SK-N-SH (cell line): ENCODE results near the gene MAP2K5. TPM values are rescaled to one million over a fixed set of nuclear protein-coding genes. Genes with fewer than 3 reads are reported as not detected.

ENCODE experiments used
- CTCF ChIA-PET: fragments of 300-600, 350-600 bp; formaldehyde crosslinking; extraction: SDS; loops from one replicate; lab custom pipeline; 2021; lab: Yijun Ruan, JAX
- POLR2A ChIA-PET: fragments of 350-600 bp; sonication (Branson Sonifier 250); formaldehyde crosslinking; extraction: SDS; loops from one replicate; lab custom pipeline; 2020; ENCODE audit warnings: antibody characterized with exemption, inconsistent platforms; lab: Yijun Ruan, JAX
- DNase-seq: peaks from one replicate; pipeline ENCODE4 v3.0.0; 2012
- H2AFZ ChIP-seq: fragments of 200-600 bp; sonication (generic); 2 replicates; pipeline ENCODE4 v1.8.1; 2016; ENCODE audit warnings: antibody characterized with exemption, mild to moderate bottlenecking, low read depth
- H3F3A ChIP-seq: fragments of 200-600 bp; sonication (generic); replicated peaks from 2 replicates; pipeline ENCODE3; 2016; ENCODE audit warnings: antibody characterized with exemption, mild to moderate bottlenecking; ENCODE audit not compliant: insufficient read depth
- H3K27ac ChIP-seq, 2 experiments: fragments of 200-500 bp in 1 of 2; fragments of 200-600 bp in 1 of 2; sonication (Bioruptor generic) in 1 of 2; sonication (generic), shearing (Covaris generic) in 1 of 2; 2 replicates each; pipeline versions ENCODE4 v1.5.1 to v1.6.1; 2014 to 2016; ENCODE audit warnings: low read depth in 2 of 2, inconsistent platforms in 1 of 2, low read length in 1 of 2, mild to moderate bottlenecking in 1 of 2, mixed read lengths in 1 of 2
- H3K27me3 ChIP-seq: fragments of 200-600 bp; sonication (generic), shearing (Covaris generic); 2 replicates; pipeline ENCODE4 v1.6.1; 2016; ENCODE audit warnings: mixed run types; ENCODE audit not compliant: insufficient read depth
- H3K36me3 ChIP-seq, 2 experiments: fragments of 200-500 bp in 1 of 2; fragments of 200-600 bp in 1 of 2; sonication (Bioruptor generic) in 1 of 2; sonication (generic) in 1 of 2; replicated peaks in 1 of 2; 2 replicates each; pipeline versions ENCODE3 to v1.5.1; 2014 to 2016; ENCODE audit warnings: low read length in 1 of 2, mild to moderate bottlenecking in 1 of 2; ENCODE audit not compliant: insufficient read depth in 2 of 2, control insufficient read depth in 1 of 2
- H3K4me1 ChIP-seq, 2 experiments: fragments of 200-500 bp in 1 of 2; fragments of 200-600 bp in 1 of 2; sonication (Bioruptor generic) in 1 of 2; sonication (generic), shearing (Covaris generic) in 1 of 2; 2 replicates each; pipeline versions ENCODE4 v1.5.1 to v1.6.1; 2014 to 2016; ENCODE audit warnings: low read depth in 1 of 2, low read length in 1 of 2, mixed run types in 1 of 2; ENCODE audit not compliant: insufficient read depth in 2 of 2, control insufficient read depth in 1 of 2
- H3K4me2 ChIP-seq: fragments of 200-600 bp; sonication (generic), shearing (Covaris generic); 2 replicates; pipeline ENCODE4 v1.6.1; 2017; ENCODE audit warnings: mixed run types
- H3K4me3 ChIP-seq, 2 experiments: fragments of 200-500 bp in 1 of 2; fragments of 200-600 bp in 1 of 2; sonication (Bioruptor generic) in 1 of 2; sonication (generic), shearing (Covaris generic) in 1 of 2; 2 replicates each; pipeline versions ENCODE4 v1.5.1 to v1.8.1; 2014 to 2016; ENCODE audit warnings: low read depth in 2 of 2, inconsistent platforms in 1 of 2, low read length in 1 of 2, mild to moderate bottlenecking in 1 of 2, mixed read lengths in 1 of 2, moderate library complexity in 1 of 2
- H3K79me2 ChIP-seq: fragments of 200-600 bp; sonication (generic); 2 replicates; pipeline ENCODE4 v1.8.1; 2017; ENCODE audit warnings: mild to moderate bottlenecking; ENCODE audit not compliant: insufficient read depth
- H3K9ac ChIP-seq: fragments of 200-600 bp; sonication (generic); 2 replicates; pipeline ENCODE4 v1.6.1; 2017; ENCODE audit warnings: mixed run types
- H3K9me2 ChIP-seq: fragments of 200-600 bp; sonication (generic); 2 replicates; pipeline ENCODE4 v1.6.1; 2017; ENCODE audit warnings: mixed run types
- H3K9me3 ChIP-seq: fragments of 200-600 bp; sonication (generic); 2 replicates; pipeline ENCODE4 v1.6.1; 2017; ENCODE audit warnings: mixed run types, mild to moderate bottlenecking, moderate library complexity
- H4K20me1 ChIP-seq: fragments of 200-600 bp; sonication (generic); 2 replicates; pipeline ENCODE4 v1.6.1; 2017; ENCODE audit warnings: mild to moderate bottlenecking, mixed run types; ENCODE audit not compliant: insufficient read depth
- ELF1 ChIP-seq: IDR thresholded peaks from 2 replicates; pipeline ENCODE4 v1.4.0; 2012
- FOSL2 ChIP-seq: IDR thresholded peaks from 2 replicates; pipeline ENCODE4 v1.4.0; 2012; ENCODE audit warnings: low read depth, mild to moderate bottlenecking, moderate library complexity, borderline replicate concordance
- GATA2 ChIP-seq: sonication (generic); formaldehyde crosslinking; IDR thresholded peaks from 2 replicates; pipeline ENCODE4 v1.5.0; 2020; ENCODE audit warnings: mild to moderate bottlenecking, missing genetic modification reagents
- MXI1 ChIP-seq: IDR thresholded peaks from 2 replicates; pipeline ENCODE4 v1.6.1; 2012; ENCODE audit warnings: mild to moderate bottlenecking, low read depth, low read length, improper control_type of control experiment
- NFIC ChIP-seq: IDR thresholded peaks from 2 replicates; pipeline ENCODE4 v1.4.0; 2012; ENCODE audit warnings: borderline replicate concordance
- NRF1 ChIP-seq: IDR thresholded peaks from 2 replicates; pipeline ENCODE4 v1.6.1; 2012; ENCODE audit warnings: low read depth, mild to moderate bottlenecking, low read length
- POLR2AphosphoS5 ChIP-seq: IDR thresholded peaks from 2 replicates; pipeline ENCODE4 v1.6.1; 2012; ENCODE audit warnings: low read depth, low read length
- REST ChIP-seq: IDR thresholded peaks from 2 replicates; pipeline ENCODE4 v1.6.1; 2012; ENCODE audit warnings: mild to moderate bottlenecking, low read depth, low read length, moderate library complexity
- TAF1 ChIP-seq: IDR thresholded peaks from 2 replicates; pipeline ENCODE4 v1.6.1; 2012; ENCODE audit warnings: low read depth, mild to moderate bottlenecking, low read length, moderate library complexity, borderline replicate concordance
- TEAD4 ChIP-seq: IDR thresholded peaks from 2 replicates; pipeline ENCODE4 v1.4.0; 2012; ENCODE audit warnings: mild to moderate bottlenecking, borderline replicate concordance; ENCODE audit not compliant: insufficient read depth
- ZBTB33 ChIP-seq: IDR thresholded peaks from 2 replicates; pipeline ENCODE4 v1.4.0; 2012; ENCODE audit warnings: low read depth, borderline replicate concordance
- WGBS: methylation state at CpG from one replicate; pipeline ENCODE4 v1.1.6; 2017; ENCODE audit warnings: low lambda C conversion rate; 5-methylcytosine and 5-hydroxymethylcytosine counted together
- polyA plus RNA-seq, 3 experiments: library from polyadenylated mRNA; depleted of rRNA; stranded (reverse); fragments of >200 nt; gene quantifications; 2 replicates each; pipeline ENCODE4 v1.2.3, GENCODE V29; 2012
- TF ChIP-seq, protein P1 (sequence below): IDR thresholded peaks from 2 replicates; pipeline ENCODE4 v1.4.0; 2012; ENCODE audit warnings: low read depth, borderline replicate concordance
- TF ChIP-seq, protein P2 (sequence below): fragments of 150-350 bp; IDR thresholded peaks from 2 replicates; pipeline ENCODE4 v1.6.1; 2017; ENCODE audit warnings: antibody characterized with exemption, low read length, low read depth, borderline replicate concordance
- TF ChIP-seq, protein P3 (sequence below): IDR thresholded peaks from 2 replicates; pipeline ENCODE4 v1.4.0; 2012; ENCODE audit warnings: low read depth
- TF ChIP-seq, protein P4 (sequence below): fragments of 200-600 bp; sonication (generic); IDR thresholded peaks from 2 replicates; pipeline ENCODE4 v1.6.1; 2017; ENCODE audit warnings: antibody characterized with exemption, mild to moderate bottlenecking, moderate library complexity

MAP2K5 gene
- polyA plus RNA-seq, 1 of the 3 experiments (the other 2 are of a cell fraction) = 6.2 TPM

DNA sequence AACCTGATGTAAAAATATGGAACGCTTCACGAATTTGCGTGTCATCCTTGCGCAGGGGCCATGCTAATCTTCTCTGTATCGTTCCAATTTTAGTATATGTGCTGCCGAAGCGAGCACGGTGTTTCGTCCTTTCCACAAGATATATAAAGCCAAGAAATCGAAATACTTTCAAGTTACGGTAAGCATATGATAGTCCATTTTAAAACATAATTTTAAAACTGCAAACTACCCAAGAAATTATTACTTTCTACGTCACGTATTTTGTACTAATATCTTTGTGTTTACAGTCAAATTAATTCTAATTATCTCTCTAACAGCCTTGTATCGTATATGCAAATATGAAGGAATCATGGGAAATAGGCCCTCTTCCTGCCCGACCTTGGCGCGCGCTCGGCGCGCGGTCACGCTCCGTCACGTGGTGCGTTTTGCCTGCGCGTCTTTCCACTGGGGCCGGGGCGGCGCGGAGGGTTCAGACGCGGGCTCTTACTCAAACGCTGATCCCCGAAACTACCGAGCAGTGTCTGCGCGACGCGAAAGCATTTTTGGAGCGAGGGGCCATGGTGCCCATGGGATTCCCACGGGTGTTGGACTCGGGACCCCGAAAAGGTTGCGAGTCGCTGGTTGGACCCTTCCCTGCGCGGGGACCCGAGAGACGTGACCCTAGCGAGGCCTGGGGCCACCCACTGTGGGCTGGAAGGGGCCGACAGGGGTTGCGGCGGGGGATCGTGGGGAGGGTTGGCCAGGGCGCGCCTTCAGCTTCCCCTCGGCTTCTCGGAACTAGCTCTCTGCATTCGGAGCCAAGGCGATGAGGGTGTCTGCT is 297.6 kb downstream of the MAP2K5 start, which contains the start of gene RNU6-1:
Gene RNU6-1 (minus strand): TSS at position 117 of the 820 bp plus-strand sequence.
- H3K4me3 ChIP-seq = peak within 1 kb of the TSS; percentile 73 to 97
- TF ChIP-seq TAF1 = 0 out of 2 replicates have a peak, but pooled peaks have one; percentile 34
- no peak for TF ChIP-seq NFIC
- peak; percentile 55 for TF ChIP-seq NRF1
- TF ChIP-seq, protein P1, sequence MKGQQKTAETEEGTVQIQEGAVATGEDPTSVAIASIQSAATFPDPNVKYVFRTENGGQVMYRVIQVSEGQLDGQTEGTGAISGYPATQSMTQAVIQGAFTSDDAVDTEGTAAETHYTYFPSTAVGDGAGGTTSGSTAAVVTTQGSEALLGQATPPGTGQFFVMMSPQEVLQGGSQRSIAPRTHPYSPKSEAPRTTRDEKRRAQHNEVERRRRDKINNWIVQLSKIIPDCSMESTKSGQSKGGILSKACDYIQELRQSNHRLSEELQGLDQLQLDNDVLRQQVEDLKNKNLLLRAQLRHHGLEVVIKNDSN = peak; percentile 98
- TF ChIP-seq, protein P2, sequence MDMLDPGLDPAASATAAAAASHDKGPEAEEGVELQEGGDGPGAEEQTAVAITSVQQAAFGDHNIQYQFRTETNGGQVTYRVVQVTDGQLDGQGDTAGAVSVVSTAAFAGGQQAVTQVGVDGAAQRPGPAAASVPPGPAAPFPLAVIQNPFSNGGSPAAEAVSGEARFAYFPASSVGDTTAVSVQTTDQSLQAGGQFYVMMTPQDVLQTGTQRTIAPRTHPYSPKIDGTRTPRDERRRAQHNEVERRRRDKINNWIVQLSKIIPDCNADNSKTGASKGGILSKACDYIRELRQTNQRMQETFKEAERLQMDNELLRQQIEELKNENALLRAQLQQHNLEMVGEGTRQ = peak; percentile 85
- TF ChIP-seq POLR2AphosphoS5 = peak; percentile 81; the same call in 1 of the 2 replicates
- peak; percentile 81 for TF ChIP-seq TEAD4
- peak; percentile 6; the same call in 1 of the 2 replicates for TF ChIP-seq ELF1
- TF ChIP-seq, protein P3, sequence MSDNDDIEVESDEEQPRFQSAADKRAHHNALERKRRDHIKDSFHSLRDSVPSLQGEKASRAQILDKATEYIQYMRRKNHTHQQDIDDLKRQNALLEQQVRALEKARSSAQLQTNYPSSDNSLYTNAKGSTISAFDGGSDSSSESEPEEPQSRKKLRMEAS = 0 out of 2 replicates have a peak, but pooled peaks have one; percentile 65
- TF ChIP-seq FOSL2 = peak; percentile 68; the same call in 1 of the 2 replicates
- TF ChIP-seq MXI1 = peak; percentile 83
- TF ChIP-seq, protein P4, sequence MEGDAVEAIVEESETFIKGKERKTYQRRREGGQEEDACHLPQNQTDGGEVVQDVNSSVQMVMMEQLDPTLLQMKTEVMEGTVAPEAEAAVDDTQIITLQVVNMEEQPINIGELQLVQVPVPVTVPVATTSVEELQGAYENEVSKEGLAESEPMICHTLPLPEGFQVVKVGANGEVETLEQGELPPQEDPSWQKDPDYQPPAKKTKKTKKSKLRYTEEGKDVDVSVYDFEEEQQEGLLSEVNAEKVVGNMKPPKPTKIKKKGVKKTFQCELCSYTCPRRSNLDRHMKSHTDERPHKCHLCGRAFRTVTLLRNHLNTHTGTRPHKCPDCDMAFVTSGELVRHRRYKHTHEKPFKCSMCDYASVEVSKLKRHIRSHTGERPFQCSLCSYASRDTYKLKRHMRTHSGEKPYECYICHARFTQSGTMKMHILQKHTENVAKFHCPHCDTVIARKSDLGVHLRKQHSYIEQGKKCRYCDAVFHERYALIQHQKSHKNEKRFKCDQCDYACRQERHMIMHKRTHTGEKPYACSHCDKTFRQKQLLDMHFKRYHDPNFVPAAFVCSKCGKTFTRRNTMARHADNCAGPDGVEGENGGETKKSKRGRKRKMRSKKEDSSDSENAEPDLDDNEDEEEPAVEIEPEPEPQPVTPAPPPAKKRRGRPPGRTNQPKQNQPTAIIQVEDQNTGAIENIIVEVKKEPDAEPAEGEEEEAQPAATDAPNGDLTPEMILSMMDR = no peak
- no peak for TF ChIP-seq REST
- TF ChIP-seq ZBTB33 = no peak
- peak; percentile 21; the same call in 1 of the 2 replicates for TF ChIP-seq GATA2 (CRISPR knock-in tag)

More for the DNA sequence above, 297.6 kb downstream of the MAP2K5 start, which contains the start of gene RNU6-1:
- H3K9ac ChIP-seq = peak within 1 kb of the TSS; percentile 76
- peak; percentile 94 for DNase-seq
- no peaks in the 10 kb centered on the region for H4K20me1 ChIP-seq
- H3K79me2 ChIP-seq = no peaks in the 10 kb centered on the region
- ChIA-PET CTCF (interaction anchor here (1.2 to 9.4 kb wide), 8 partner anchors 23 to 454 kb away, joined by 4 to 123 read pairs (median 4); no protein-coding TSS in a partner anchor), POLR2A (no interaction called here)
- H2AFZ ChIP-seq = peak within 1 kb of the TSS; percentile 91
- no peaks in the 10 kb centered on the region for H3K9me2 ChIP-seq
- H3K27me3 ChIP-seq = no peaks in the 10 kb centered on the region
- H3F3A ChIP-seq = peaks cover 8% of the 10 kb centered on the region
- WGBS = under 1% methylated on average over 40 of the region's 62 CpGs
- H3K27ac ChIP-seq = peak within 1 kb of the TSS; percentile 83 to 90
- peaks cover 0 to 12% of the 10 kb centered on the region in 2 experiments; a peak in 2 of 4 replicates for H3K4me1 ChIP-seq
- H3K4me2 ChIP-seq = peak within 1 kb of the TSS; percentile 82
- H3K9me3 ChIP-seq = no peaks in the 10 kb centered on the region
- no peaks in the 10 kb centered on the region for H3K36me3 ChIP-seq
